Measurements from ENCODE around the gene TYW1B.
"Not testable (repeated sequence)": the region's sequence is repeated elsewhere in the genome, so short reads cannot be mapped to it uniquely, and the experiment has no call there.

DNA sequence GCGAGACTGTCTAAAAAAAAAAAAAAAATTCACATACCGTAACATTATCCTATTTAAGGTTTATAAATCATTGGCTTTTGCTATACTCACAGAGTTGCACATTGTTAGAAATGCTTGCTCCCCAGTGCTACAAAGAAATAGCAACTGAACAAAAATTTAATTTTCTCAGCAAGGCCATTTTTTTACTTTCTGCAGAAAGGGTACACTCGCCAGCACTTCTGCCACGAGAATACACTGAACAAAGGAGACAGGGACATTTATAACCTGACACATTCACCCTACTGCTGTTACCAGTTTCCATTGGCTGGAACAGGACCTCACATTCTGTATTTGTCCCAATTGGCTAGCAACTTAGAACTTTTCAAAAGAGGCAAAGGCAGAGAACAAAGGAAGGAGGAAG lies 92.1 kb downstream of the TYW1B start:
- TF ChIP-seq, protein P1, sequence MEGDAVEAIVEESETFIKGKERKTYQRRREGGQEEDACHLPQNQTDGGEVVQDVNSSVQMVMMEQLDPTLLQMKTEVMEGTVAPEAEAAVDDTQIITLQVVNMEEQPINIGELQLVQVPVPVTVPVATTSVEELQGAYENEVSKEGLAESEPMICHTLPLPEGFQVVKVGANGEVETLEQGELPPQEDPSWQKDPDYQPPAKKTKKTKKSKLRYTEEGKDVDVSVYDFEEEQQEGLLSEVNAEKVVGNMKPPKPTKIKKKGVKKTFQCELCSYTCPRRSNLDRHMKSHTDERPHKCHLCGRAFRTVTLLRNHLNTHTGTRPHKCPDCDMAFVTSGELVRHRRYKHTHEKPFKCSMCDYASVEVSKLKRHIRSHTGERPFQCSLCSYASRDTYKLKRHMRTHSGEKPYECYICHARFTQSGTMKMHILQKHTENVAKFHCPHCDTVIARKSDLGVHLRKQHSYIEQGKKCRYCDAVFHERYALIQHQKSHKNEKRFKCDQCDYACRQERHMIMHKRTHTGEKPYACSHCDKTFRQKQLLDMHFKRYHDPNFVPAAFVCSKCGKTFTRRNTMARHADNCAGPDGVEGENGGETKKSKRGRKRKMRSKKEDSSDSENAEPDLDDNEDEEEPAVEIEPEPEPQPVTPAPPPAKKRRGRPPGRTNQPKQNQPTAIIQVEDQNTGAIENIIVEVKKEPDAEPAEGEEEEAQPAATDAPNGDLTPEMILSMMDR (IDR thresholded peaks at IDR 0.05) = not testable (repeated sequence)
- TF ChIP-seq POLR2A (IDR thresholded peaks at IDR 0.05) = not testable (repeated sequence)
